ENCODE results near the gene IPO5.

IPO5 gene

GRCh38 chr13:98054301-98054700 lies 100.8 kb downstream of the IPO5 start:
- Histone ChIP-seq H3K4me1 (ENCODE audit: control insufficient read depth in 1 of 2, insufficient read depth in 1 of 2, low read depth in 1 of 2, low read length in 1 of 2) (no peaks in the 10 kb centered on the region), H3K27me3 (no peaks in the 10 kb centered on the region), H3K27ac (no peak overlapping the region), H3K4me3 (ENCODE audit: low read depth in 1 of 2, low read length in 1 of 2) (no peak overlapping the region), H3K36me3 (no peaks in the 10 kb centered on the region), H3K9me3 (no peaks in the 10 kb centered on the region)
- TF ChIP-seq, protein P1, sequence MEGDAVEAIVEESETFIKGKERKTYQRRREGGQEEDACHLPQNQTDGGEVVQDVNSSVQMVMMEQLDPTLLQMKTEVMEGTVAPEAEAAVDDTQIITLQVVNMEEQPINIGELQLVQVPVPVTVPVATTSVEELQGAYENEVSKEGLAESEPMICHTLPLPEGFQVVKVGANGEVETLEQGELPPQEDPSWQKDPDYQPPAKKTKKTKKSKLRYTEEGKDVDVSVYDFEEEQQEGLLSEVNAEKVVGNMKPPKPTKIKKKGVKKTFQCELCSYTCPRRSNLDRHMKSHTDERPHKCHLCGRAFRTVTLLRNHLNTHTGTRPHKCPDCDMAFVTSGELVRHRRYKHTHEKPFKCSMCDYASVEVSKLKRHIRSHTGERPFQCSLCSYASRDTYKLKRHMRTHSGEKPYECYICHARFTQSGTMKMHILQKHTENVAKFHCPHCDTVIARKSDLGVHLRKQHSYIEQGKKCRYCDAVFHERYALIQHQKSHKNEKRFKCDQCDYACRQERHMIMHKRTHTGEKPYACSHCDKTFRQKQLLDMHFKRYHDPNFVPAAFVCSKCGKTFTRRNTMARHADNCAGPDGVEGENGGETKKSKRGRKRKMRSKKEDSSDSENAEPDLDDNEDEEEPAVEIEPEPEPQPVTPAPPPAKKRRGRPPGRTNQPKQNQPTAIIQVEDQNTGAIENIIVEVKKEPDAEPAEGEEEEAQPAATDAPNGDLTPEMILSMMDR (IDR thresholded peaks at IDR 0.05) = no peak

DNA sequence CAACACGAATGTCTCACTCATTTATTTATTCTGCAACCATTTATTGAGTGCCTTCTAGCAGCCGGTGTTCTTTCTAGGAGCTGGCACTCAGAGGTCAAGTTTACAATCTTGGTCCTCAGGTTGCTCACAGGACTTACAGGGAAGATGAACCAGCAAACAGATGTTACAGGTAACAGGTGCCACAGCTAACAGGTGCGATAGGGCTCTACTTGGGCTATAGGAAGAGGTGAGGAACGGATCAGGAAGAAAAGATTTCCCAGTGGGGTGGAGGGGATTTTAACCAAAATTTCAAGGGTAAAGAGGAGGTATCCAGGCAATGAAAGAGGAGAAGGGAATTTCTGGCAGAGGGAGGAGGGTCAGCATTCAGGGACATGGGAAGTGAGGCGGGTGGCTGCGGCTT lies 102.1 kb downstream of the IPO5 start:
- no peaks in the 10 kb centered on the region for H3K9me3 ChIP-seq
- H3K4me1 ChIP-seq (ENCODE audit: control insufficient read depth in 1 of 2, insufficient read depth in 1 of 2, low read depth in 1 of 2, low read length in 1 of 2) = no peaks in the 10 kb centered on the region
- no peak overlapping the region for H3K27ac ChIP-seq
- H3K4me3 ChIP-seq (ENCODE audit: low read depth in 1 of 2, low read length in 1 of 2) = no peak overlapping the region
- H3K36me3 ChIP-seq = no peaks in the 10 kb centered on the region
- TF ChIP-seq, protein P1 (IDR thresholded peaks at IDR 0.05) = no peak
- H3K27me3 ChIP-seq = no peaks in the 10 kb centered on the region

- Histone ChIP-seq H3K27ac (no peak overlapping the region), H3K4me3 (ENCODE audit: low read depth in 1 of 2, low read length in 1 of 2) (no peak overlapping the region), H3K36me3 (no peaks in the 10 kb centered on the region), H3K4me1 (ENCODE audit: control insufficient read depth in 1 of 2, insufficient read depth in 1 of 2, low read depth in 1 of 2, low read length in 1 of 2) (no peaks in the 10 kb centered on the region), H3K27me3 (no peaks in the 10 kb centered on the region), H3K9me3 (no peaks in the 10 kb centered on the region)
- TF ChIP-seq, protein P1 (IDR thresholded peaks at IDR 0.05) = no peak
These were observed 103.5 kb downstream of the IPO5 start for GRCh38 chr13:98056839-98057410.

DNA sequence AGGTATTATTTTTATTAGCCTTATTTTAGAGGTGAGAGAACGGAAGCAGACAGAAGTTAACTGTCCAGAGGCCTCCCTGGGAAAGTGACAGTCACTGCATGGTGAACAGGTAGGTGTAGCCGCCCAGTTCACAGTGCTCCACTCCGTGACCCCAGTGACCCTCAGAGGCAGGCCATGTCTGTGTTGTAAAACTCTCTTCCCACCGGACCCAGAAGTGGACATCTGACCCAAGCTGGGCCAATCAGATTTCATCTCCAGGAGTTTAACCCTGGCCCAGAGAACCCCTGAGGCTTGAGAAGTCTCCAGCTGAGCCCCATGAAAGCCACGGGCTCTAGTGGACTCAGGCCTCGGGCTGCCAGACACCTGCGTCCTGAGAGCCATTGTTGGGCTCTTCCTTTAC lies 105.8 kb downstream of the IPO5 start:
- no peaks in the 10 kb centered on the region for H3K36me3 ChIP-seq
- H3K4me1 ChIP-seq (ENCODE audit: control insufficient read depth in 1 of 2, insufficient read depth in 1 of 2, low read depth in 1 of 2, low read length in 1 of 2) = no peaks in the 10 kb centered on the region

GRCh38 chr13:98060282-98060681 lies 106.8 kb downstream of the IPO5 start:
- TF ChIP-seq, protein P1 (IDR thresholded peaks at IDR 0.05) = no peak
- Histone ChIP-seq H3K27ac (no peak overlapping the region), H3K36me3 (no peaks in the 10 kb centered on the region), H3K27me3 (no peaks in the 10 kb centered on the region), H3K9me3 (no peaks in the 10 kb centered on the region), H3K4me3 (ENCODE audit: low read depth in 1 of 2, low read length in 1 of 2) (no peak overlapping the region), H3K4me1 (ENCODE audit: control insufficient read depth in 1 of 2, insufficient read depth in 1 of 2, low read depth in 1 of 2, low read length in 1 of 2) (no peaks in the 10 kb centered on the region)

More for the DNA sequence above, 105.8 kb downstream of the IPO5 start:
- Histone ChIP-seq H3K27ac (no peak overlapping the region), H3K4me3 (ENCODE audit: low read depth in 1 of 2, low read length in 1 of 2) (no peak overlapping the region), H3K27me3 (no peaks in the 10 kb centered on the region), H3K9me3 (no peaks in the 10 kb centered on the region)
- TF ChIP-seq, protein P1 (IDR thresholded peaks at IDR 0.05) = no peak

DNA sequence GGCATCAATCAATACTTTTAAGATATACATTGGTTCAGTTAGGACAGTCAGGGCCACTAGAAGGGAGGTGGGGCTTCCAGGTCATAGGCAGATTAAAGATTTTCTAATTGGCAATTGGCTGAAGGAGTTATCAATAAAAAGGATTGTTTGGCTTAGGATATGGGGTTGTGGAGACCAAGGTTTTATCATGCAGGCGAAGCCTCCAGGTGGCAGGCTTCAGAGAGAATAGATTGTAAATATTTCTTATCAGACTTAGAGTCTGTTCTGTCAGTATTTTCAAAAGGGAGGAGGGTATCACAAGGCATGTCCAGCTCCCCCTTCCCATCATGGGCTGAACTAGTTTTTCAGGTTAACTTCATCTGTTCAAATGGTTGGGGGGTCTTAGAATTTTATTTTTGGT lies 112.0 kb downstream of the IPO5 start:
- H3K27me3 ChIP-seq = no peaks in the 10 kb centered on the region
- no peaks in the 10 kb centered on the region for H3K36me3 ChIP-seq
- no peaks in the 10 kb centered on the region for H3K9me3 ChIP-seq
- TF ChIP-seq, protein P1 (IDR thresholded peaks at IDR 0.05) = no peak
- no peaks in the 10 kb centered on the region for H3K4me1 ChIP-seq (ENCODE audit: control insufficient read depth in 1 of 2, insufficient read depth in 1 of 2, low read depth in 1 of 2, low read length in 1 of 2)
- no peak overlapping the region for H3K4me3 ChIP-seq (ENCODE audit: low read depth in 1 of 2, low read length in 1 of 2)
- H3K27ac ChIP-seq = no peak overlapping the region
